ENCODE data around the gene SNX15.

Gene SNX15

DNA sequence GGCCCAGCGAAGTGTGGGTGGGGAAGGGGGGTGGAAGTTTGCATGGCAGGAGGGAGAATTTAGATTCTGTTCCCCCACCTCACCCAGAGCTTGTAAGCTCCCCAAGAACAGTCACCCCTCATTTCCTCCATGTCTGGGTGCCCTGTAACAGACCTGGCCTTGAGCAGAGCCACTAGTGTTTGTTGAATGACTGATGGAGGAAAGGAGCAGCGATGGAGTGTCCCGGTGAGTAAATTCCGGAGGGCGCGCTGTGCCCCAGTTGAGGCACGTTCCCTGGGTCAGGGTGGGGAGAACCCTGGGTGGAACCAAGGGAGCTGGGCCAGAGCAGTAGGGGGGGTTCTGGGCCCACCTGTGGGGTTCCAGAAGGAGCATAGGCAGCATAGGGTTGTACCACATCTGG is 30.3 kb downstream of the SNX15 start:
- no peak for DNase-seq (ENCODE audit: low spot score)

DNA sequence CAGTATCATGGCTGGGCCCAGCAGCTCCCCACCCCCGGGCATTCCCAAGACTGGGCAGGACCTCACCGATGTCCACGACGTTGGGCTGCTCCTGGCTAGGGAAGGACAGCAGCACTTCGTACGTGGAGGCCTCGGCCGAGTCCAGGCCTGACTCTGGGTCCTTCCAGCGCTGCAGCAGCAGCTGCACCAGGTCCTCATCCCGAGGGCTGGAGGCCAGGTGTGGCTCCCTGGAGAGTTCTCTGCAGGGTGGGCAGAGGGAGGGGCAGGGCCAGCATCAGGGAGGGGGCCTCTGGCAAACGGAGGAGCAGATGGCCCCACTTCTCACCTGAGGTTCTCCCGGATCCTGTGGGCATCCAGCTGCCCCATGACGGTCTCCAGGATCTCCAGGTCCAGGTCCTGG is 30.8 kb downstream of the SNX15 start:
- DNase-seq (ENCODE audit: low spot score): no peak

DNA sequence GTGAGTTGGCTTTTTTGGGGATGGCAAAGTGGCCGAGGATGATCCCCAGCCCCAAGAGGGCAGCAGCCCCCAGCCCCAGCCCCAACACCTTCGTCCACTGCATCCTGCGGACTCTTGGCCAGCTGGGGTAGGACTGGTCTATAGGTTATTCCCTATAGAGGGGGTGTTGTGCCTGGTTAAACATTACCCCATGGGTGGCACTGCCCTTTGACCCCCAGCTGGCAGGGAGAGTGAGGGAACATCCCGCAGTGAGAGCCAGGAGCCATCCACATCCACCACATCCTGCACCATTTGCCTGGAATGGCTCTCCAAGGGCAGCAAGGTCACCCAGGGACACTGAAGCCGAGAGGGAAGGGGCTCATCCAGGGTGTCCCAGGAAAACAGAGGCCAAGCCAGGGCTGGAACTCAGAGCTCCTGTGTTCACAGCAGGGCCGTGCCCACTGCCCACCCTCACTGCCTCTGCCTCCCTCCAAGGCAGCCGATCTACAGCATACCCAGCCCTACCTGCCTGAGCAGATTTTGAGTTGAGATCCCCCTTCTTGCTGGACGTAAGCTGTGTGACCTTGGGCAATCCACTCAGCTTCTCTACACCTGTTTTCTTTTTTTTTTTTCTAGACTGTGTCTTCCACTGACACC is 31.3 kb downstream of the SNX15 start, which contains the start of gene NAALADL1:
Gene NAALADL1 (minus strand): TSS at position 135 of the 636 bp plus-strand sequence. CDS start 32 bp downstream, at position 103.
- DNase-seq (ENCODE audit: low spot score): no peak

- DNase-seq (ENCODE audit: low spot score): no peak
Observed at GRCh38 chr11:65059523-65059922, 32.3 kb downstream of the SNX15 start.

GRCh38 chr11:65059959-65060824 is 33.0 kb downstream of the SNX15 start:
- DNase-seq (ENCODE audit: low spot score): no peak

DNA sequence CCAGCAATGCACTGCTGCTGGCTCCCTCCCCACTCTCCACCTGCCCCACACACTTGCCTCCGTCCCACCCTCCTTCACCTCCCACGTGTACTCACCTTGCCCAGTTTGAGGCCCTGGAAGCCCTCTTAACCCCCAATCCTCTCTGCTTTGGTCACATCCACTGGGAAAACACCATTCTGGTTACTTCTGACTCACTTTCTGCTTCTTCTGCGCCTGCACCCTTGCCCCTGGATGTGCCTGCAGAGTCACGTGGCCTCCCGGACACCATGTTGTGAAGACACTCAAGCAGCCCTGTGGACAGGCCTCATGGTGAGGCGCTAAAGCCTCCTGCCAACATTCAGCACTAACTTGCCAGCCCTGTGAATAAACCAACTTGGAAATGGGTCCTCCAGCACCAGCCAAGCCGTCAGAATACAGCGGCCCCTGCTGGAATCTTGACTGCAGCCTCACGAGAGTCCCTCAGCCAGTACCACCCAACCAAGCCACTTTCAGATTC is 33.7 kb downstream of the SNX15 start:
- no peak for DNase-seq (ENCODE audit: low spot score)

GRCh38 chr11:65063532-65063931 is 36.3 kb downstream of the SNX15 start:
- no peak for DNase-seq (ENCODE audit: low spot score)

DNA sequence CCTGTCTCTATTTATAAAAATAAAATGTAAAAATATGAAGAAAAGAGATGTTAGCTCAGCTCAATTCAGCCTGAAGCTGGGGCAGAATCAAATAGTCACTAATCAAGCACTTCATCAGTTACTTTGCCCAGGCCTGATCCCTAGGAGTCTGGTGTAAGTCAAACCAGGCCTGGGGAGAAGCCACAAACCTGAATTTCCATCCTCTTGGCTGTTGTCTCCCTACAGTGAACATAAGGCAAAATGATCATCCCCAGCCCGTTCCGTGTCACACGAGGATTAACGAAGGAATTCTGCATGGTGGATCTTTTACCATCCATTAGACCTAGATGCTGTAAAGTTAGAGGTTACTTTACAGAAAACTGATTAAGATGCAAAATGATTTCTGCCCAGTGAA is 37.6 kb downstream of the SNX15 start:
- DNase-seq (ENCODE audit: low spot score): no peak

DNA sequence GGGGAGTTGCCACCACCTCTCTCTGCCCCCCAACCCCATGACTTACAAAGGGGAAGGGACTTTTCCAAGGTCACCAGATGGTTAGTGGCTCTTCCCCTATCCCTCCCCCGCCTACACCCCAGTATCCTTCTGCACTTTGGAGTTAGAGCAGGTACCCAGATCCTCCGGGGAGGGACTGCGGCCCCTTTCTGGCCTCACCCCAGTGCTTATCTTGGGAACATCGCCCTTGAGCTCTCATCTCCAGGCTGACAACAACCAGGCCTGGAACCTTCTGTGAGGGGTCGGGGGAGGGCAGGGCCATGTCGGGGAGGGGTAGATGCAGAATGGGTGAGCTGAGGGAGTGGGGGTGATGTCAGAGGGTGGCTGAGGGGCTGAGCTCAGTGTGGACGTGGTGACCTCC is 38.6 kb downstream of the SNX15 start:
- no peak for DNase-seq (ENCODE audit: low spot score)

DNA sequence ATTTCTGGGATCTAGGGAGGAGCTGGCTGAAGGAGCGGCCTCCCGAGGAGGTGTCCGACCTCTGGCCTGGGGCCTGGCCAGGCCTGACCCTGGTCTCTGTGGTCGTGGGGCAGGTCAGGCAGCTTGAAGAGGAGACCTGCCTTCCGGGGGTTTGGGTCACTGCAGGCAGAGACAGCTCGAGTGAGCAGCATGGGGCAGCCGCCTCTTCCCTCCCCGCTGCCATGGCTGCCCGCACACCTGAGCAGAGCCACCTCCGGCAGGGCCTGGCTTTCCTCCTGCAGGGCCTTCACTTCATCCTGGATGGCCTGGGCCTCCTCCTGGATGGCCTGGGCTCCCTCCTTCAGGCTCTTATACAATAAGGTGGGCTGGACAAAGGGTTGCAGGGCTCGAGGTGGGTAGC is 39.1 kb downstream of the SNX15 start:
- DNase-seq (ENCODE audit: low spot score): no peak

GRCh38 chr11:65066805-65067291 is 39.6 kb downstream of the SNX15 start:
- no peak for DNase-seq (ENCODE audit: low spot score)

GRCh38 chr11:65067446-65067845 is 40.2 kb downstream of the SNX15 start:
- DNase-seq (ENCODE audit: low spot score): no peak

- DNase-seq (ENCODE audit: low spot score): no peak
Observed at GRCh38 chr11:65069217-65069616, 42.0 kb downstream of the SNX15 start.

DNA sequence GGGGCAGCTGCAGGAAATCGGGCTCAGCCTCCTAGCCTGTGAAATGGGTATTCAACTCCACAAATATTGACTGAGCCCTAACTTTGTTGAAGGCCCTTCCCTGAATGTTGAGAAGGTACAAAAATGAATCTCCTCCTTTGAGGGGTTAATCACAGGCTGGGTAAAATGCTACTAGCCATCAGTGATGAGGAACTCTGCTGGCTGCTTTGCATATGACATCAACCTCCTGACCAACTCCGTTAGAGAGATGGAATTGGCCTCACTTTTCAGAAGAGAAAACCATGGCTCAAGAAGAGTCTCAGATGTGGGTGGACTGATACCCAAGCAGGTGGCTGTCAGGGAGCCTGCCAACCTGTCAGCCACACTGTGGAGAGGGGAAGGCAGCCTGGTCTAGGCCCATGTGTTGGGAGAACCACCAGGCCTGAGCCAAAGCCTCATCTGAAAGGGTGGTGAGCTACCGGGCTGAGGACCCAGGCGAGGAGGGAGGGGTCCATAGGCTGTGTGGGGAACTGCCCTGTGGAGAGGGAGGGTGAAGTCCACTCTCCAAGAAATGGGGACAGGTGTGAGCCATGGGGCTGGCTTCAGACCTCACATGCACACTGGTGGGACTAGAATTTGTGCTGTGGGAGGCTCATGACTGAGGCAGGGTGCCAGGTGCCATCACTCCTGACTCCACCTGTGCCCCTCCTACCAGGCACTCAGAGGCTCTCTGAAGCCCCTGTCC is 44.8 kb downstream of the SNX15 start:
- no peak for DNase-seq (ENCODE audit: low spot score)

DNA sequence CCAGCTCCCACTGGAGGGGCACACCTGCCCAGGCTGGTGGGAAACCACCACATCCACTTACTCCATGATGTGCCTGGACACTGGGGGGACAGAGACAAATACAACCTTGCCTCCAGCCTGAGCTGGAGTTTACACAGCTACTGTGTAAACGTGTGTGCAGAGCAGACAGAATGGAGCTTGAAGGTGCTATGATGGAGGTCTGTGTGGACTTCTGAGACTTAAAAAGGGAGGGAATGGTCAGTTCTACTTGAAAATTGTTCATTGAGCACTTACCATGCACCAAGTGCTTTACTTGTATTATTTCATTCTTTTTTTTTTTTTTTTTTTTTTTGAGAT is 45.4 kb downstream of the SNX15 start:
- DNase-seq (ENCODE audit: low spot score): no peak

GRCh38 chr11:65077451-65077850 is 50.2 kb downstream of the SNX15 start:
- DNase-seq (ENCODE audit: low spot score): no peak

DNA sequence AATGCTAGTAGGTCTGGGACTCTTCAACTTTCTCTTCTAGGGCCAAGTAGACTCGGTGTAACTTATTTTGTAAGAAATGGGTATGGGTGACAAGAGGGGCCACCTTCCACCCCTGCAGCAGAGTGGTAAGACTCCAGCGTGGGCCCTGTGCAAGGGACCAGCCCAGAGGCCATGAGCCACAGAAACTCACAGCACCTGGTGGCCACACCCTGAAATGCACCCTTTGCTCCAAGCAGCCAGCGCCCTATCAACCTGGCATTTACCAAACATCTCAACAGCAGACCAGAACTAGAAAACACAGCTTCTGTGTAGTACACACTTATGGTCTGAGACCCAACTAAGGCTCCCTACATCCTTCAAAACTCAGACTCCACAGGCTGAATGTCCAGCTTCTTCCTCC is 50.9 kb downstream of the SNX15 start:
- DNase-seq (ENCODE audit: low spot score): peak; percentile 73

DNA sequence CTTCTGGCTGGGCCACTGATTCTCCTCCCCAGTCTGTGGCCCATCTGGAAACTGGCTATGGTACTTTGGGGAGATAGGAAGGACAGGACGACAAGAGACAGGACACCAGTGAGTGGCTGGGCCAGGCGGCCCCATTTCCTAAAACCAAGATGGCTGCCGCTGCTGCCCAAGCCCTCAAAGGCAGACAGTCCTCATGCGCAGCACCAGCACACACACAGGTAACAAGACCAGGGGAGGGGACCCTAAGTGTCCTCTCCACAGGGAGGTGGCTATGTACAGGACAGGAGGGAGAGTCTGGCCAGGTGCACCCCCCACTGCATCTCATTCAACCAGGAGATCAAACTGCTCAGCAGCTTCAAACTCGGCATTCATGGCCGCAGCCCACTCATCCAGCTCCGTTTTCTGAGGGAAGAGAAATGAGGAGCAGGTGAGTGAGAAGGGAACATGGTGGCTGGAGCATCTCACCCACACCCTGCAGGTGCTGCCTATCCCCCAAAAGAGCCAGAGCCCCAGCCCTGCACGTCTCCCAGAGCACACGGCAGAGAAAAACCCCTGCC is 51.6 kb downstream of the SNX15 start:
- DNase-seq (ENCODE audit: low spot score): no peak

GRCh38 chr11:65083134-65083833 is 56.0 kb downstream of the SNX15 start:
- DNase-seq (ENCODE audit: low spot score): no peak

DNA sequence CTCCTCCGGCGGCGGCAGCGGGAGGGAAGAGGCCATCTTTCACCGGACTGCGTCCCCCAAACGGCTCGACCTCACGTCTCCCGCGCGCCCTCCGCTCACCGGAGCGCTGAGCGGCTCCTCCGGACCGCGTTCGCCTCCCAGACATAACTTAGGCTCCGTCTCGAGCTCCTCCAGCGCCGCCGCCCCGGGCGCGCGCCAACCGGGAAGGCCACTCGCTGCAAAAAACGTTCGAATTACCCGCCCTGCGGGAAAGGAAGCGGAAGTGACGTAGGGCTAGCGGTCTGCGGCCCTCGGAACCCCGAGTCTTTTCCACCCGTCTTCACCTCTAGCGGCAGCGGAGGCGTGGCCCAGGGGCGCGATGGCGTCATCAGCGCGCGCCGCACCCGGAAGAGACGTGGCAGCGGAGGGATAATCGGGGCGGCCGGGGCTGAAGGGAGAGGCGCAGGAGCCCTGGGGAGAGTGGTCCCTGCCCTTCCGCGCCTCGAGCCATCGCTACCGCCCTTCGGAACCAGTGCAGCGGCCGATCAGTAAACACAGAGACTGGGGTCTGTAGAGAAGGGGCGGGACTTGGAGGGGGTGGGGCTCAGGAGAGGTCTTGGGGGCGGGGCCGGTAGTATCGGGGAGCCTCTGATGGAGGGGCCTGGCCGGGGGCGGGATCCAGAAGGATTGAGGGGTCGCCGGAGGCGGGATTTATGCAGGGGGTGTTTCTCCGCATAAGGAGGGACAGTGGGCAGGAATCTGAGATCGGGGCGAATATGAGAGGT is 56.8 kb downstream of the SNX15 start, which contains the start of the genes CDCA5 and ZFPL1:
Gene CDCA5 (minus strand): TSS at position 207 of the 764 bp plus-strand sequence. CDS start 62 bp downstream, at position 145.
Gene ZFPL1 (plus strand): TSS at position 389 of the 764 bp plus-strand sequence. CDS start 477 bp downstream, outside the sequence.
- DNase-seq (ENCODE audit: low spot score): peak; percentile 95

All from CD4-positive, alpha-beta T cell treated with Interleukin-6 at 100 ng/mL for 8 hours (primary cell).